DMS153 treated with DMSO at 0.1 percent for 48 hours (cell line): ENCODE results near the gene IFNA16.
"Not testable (repeated sequence)": the region's sequence is repeated elsewhere in the genome, so short reads cannot be mapped to it uniquely, and the experiment has no call there.

Experiments used
- DNase-seq: peaks from one replicate; lab custom pipeline; 2025; ENCODE audit not compliant: unreplicated experiment; lab: John Stamatoyannopoulos, UW

IFNA16 gene

GRCh38 chr9:21217211-21217610 lies at the start of gene IFNA16:
TSS of gene IFNA16 (minus strand) at chr9:21217311. CDS start at chr9:21217305, 6 bp downstream.
- not testable (repeated sequence) for DNase-seq

DNA sequence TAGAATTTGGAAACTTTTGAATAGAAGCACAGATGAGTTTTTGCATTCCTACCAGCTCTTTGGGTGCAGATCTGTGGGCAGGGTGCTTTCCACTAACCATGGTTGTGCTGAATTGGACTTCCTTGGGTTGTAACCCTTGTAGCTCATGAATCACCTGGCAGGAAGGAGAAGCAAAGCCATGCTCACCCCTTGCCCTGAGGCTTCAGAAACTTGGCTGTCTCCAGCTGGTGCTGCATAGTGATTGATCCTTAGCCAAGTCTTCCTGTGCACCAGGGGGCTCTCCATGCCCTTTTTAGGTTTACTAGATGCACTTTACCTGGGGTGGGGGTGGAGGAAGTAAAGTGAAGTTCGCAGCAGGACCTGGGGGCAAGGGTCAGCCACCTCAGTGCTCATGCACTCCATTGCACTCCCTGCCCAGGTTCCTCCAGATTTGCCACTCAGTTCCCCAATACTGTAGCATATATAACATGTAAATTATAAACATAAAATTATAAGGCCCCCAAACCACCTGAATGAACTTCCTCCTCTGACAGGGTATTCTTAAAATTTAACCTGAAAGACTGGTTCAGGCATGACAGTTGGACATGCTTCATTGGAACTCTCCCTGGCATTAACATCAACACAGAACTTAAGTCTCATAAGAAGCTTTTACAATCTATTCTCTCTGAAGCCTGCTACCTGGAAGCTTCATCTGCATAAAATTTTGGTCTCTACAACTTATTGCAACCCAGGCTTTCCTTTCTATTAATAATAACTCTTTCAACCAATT lies 48.5 kb upstream of the IFNA16 start:
- DNase-seq = no peak

DNA sequence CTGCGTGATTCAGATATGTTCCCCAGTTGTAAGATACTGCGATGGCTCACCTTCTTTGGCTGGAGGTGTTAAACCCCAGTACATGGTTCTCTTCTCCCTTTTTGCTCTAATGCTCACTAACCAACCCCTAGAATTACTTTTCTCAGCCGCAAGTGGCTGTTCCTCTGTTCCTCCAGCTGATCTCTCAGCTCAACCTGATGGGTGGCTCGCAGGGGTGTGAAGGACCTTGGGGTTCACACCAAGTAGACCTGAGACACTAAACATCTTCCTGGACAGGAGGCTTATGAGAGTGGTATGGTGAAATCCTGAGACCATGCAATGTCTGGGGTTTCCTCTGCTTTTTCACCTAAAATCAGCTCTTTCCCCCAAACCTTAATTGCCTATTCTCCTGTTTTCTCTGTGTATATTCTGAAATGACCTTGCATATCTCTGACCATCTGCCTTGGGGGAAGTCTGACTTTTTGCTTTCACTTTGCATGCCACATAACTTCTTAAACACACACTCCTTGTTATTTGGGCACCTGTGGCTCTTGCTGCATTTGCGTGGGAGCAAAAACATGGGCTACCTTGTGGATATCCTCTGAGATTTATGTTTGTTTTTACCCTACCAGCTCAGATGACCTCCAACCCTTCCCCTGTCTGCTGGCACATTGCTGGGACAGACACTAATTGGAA lies 38.6 kb upstream of the IFNA16 start:
- no peak for DNase-seq

DNA sequence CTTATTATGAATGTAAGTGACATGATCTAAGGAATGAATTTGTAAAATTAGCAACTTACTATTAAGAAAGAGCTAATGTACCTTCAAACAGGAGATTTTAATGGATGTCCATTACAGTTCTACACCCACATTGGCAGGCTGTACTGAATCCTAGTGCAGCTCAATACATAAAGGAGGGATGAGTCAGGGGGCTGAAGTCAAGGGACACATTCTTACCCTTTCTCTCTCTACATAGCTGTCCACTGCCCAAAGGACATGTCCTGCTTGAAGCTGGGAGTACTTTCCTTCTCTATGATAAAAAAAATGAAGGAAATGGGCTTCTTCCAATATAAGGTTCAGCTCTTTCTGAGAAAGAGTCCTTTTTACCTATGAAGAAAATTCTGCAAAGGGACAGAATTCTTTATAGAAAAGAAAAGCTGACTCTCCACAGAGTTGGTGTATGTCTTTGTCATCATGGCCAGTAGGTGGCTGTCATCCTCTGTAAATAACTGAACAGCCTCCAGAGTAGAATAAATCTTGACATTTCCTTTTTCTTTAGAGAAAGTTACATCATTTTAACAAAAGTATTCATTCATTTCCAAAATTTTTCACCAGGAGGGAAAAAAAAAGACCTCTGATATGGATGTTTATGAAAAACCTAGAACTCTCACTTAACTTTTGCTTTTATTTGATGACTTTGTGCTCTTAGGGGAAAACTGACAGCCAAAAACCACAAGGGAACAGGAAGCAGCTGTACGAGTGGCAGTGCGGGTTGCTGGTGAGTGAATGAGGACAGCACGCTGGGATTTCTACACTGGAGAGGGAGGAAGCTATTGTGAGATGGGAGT lies 35.8 kb upstream of the IFNA16 start:
- DNase-seq = peak; percentile 61

GRCh38 chr9:21251638-21252037 lies 34.5 kb upstream of the IFNA16 start:
- no peak for DNase-seq

DNA sequence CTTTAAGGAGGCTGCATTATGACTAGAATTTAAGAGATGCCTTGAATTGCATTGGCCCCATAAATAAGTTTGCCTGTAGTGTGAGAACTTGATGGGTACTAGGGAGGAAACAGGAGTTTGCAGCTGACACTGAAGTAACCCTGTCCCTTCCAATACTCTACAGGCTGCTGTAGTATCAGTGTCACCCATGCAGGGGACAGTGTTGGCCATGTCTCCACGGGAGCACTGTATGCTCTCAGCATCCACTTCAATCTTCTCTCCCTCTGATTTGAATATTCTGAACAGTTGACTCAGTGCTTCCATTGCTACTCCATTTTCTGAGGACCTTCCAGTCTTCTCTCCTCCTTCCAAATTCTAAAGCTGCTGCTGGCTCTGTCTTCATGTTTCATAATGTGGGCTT lies 34.1 kb upstream of the IFNA16 start:
- DNase-seq = no peak

DNA sequence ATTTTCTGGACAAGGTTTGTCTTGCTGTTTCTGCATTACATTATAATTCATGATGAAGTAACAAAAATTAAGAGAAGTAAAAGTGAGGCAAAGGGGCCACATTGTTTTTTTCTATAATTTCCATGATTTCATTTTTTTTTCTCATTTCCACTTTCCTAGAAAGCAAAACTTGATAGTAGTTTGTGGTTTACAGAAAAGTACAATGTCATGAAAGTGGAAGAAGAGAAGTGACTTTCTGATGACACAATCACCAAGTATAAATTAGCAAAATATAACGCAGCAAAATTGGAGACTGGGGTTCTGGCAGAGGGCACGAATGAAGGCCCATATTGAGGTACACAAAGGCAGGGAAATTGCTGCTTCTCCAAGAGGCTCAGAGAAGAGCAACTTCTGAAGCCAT lies 27.7 kb upstream of the IFNA16 start:
- DNase-seq = no peak

GRCh38 chr9:21239911-21240310 lies 22.8 kb upstream of the IFNA16 start, which contains the start of gene IFNA14:
TSS of gene IFNA14 (minus strand) at chr9:21240005. CDS start at chr9:21239935, 70 bp downstream.
- no peak for DNase-seq

GRCh38 chr9:21236360-21236714 lies 19.2 kb upstream of the IFNA16 start:
- DNase-seq = not testable (repeated sequence)

DNA sequence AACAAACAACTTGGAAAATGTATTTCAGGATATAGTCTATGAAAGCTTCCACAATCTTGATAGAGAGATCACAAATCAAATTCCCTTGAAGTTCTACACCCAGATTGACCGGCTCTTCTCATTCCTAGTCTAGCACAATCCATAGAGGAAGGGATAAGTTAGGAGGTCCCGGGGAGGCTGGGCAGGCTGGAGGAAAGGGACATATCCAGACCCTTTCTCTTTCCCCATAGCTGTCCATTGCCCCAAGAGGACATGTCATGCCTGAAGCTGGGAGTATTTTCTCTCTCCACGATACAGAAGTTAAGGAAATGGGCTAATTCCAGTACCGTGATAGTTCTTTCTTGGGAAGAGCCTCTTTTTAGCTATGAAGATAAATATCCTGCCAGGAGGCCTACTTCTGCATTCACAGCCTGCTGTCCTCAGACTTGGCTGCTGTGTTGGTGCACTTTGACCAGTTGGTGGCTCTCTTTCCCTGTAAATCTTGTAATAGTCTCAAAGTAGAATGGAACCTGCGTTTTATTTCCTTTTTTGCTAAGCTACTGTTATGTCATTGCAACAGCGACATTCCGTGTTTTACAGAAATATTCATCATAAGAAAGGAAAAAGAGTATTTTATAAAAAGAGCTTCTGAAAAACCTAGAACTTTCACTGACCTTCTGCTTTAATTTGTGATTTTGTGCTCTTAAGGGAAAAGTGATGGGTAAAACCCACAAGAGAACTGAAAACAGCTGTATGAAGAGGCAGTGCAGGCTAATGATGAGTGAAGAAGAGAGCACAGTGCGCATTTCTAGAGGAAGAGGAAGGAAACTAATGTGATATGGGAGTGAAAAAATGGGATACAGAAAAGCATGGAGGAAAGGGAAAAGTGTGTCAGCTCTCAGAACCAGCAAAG lies 18.6 kb upstream of the IFNA16 start:
- peak; percentile 33 for DNase-seq

- DNase-seq = no peak
These were observed 17.1 kb upstream of the IFNA16 start for GRCh38 chr9:21234153-21234687.

- DNase-seq = no peak
These were observed 16.1 kb upstream of the IFNA16 start for GRCh38 chr9:21233258-21233657.

- no peak for DNase-seq
These were observed 11.0 kb upstream of the IFNA16 start, which contains the start of gene IFNA17 for GRCh38 chr9:21228122-21228521. TSS of gene IFNA17 (minus strand) at chr9:21228222. CDS start at chr9:21228173, 49 bp downstream.

DNA sequence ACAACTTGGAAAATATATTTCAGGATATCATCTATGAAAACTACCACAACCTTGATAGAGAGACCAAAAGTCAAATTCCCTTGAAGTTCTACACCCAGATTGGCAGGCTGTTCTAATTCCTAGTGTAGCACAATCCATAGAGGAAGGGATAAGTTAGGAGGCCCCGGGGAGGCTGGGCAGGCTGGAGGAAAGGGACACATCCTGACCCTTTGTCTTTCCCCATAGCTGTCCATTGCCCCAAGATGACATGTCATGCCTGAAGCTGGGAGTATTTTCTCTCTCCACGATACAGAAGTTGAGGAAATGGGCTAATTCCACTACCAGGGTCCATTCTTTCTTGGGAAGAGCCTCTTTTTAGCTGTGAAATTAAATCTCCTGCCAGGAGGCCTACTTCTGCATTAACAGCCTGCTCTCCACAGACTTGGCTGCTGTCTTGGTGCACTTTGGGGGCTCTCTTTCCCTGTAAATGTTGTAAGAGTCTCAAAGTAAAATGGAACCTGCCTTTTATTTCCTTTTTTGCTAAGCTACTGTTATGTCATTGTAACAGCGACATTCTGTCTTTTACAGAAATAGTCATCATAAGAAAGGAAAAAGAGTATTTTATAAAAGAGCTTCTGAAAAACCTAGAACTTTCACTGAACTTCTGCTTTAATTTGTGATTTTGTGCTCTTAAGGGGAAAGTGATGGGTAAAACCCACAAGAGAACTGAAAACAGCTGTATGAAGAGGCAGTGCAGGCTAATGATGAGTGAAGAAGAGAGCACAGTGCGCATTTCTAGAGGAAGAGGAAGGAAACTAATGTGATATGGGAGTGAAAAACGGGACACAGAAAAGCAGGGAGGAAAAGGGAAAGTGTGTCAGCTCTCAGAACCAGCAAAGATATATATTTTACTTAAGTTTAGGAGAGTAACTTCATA lies 3.4 kb downstream of the IFNA16 start:
- not testable (repeated sequence) for DNase-seq

- DNase-seq = not testable (repeated sequence)
These were observed 5.0 kb downstream of the IFNA16 start for GRCh38 chr9:21212160-21212559.

GRCh38 chr9:21210782-21211181 lies 6.3 kb downstream of the IFNA16 start:
- DNase-seq = not testable (repeated sequence)

- no peak for DNase-seq
These were observed 6.8 kb downstream of the IFNA16 start for GRCh38 chr9:21210311-21210710.

DNA sequence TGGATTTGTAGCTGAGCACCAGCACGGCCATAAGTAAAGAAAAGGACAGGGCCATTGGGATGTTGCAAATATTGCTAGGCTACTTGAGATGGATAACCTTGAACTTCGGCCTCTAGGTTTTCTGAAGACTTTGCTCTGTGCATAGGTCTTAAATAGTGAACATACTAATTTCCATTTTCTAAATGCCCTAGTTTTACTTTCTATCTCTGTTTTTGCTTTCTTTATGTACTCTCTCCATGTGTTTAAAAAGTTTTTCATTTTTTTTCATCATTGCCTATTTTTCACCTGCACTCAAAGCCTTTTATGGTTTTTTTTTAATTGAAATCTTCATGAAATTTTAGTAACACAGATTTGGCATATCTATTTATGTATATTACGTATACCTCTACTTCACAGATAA lies 10.1 kb downstream of the IFNA16 start, which contains the start of gene IFNA10:
IFNA10 (minus strand) TSS at position 101 of the 400 bp plus-strand sequence; CDS start at position 55, 46 bp downstream.
- not testable (repeated sequence) for DNase-seq

DNA sequence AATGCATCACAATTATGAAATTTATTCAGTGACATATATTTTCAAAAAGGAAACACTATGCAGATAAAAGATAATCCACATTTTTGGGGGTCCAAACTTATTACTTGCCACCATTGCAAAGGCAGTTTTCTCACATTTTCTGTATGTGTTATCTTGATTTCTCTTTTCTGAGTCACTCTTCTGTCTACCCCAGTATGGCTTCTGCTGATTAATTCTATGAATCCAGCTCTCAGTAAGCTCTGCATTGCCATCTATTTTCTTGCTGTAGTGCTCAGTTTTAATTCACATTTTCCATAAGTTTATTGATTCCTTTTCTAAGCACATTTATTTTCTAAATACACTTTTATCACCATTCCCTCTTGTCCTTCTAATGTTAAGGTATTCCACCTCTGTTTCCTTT lies 11.9 kb downstream of the IFNA16 start:
- DNase-seq = no peak
